BJ (cell line): Measurements from ENCODE around the gene CKAP2L. TPM values are rescaled to one million over a fixed set of nuclear protein-coding genes. Genes with fewer than 3 reads are reported as not detected.

Experiments
- CTCF ChIA-PET: fragments of 350-600 bp; formaldehyde crosslinking; extraction: SDS; loops from one replicate; lab custom pipeline; 2021; ENCODE audit warnings: antibody characterized with exemption, inconsistent platforms; lab: Yijun Ruan, JAX
- POLR2A ChIA-PET: fragments of 300-600 bp; sonication (Branson Sonifier 250); formaldehyde crosslinking; extraction: SDS; loops from one replicate; lab custom pipeline; 2021; ENCODE audit warnings: antibody characterized with exemption; lab: Charles Lee
- DNase-seq: peaks from one replicate; pipeline ENCODE4 v3.0.0-alpha.2; 2011; ENCODE audit warnings: low read depth
- H3K27me3 ChIP-seq: 2 replicates; pipeline ENCODE4 v1.6.0; 2011; ENCODE audit warnings: low read length; ENCODE audit not compliant: control insufficient read depth, insufficient read depth
- H3K36me3 ChIP-seq: 2 replicates; pipeline ENCODE4 v1.5.1; 2011; ENCODE audit warnings: low read length; ENCODE audit not compliant: control insufficient read depth, insufficient read depth
- H3K4me3 ChIP-seq: 2 replicates; pipeline ENCODE4 v1.5.1; 2011; ENCODE audit warnings: low read depth, mild to moderate bottlenecking, control low read depth, low read length
- CTCF ChIP-seq: IDR thresholded peaks from 2 replicates; pipeline ENCODE4 v1.5.1; 2011; ENCODE audit warnings: low read depth, mild to moderate bottlenecking, control low read depth, inconsistent platforms, low read length, moderate library complexity; ENCODE audit not compliant: insufficient read depth
- polyA plus RNA-seq: library from polyadenylated mRNA; depleted of rRNA; stranded (reverse); fragments of >200 nt; gene quantifications from 2 replicates; pipeline ENCODE4 v1.2.3, GENCODE V29; 2011

The CKAP2L gene
- polyA plus RNA-seq, 1 experiment, result 3.3 TPM

- Histone ChIP-seq H3K36me3 (no peaks in the 10 kb centered on the region), H3K27me3 (no peaks in the 10 kb centered on the region), H3K4me3 (no peak overlapping the region)
- CTCF ChIA-PET, result interaction anchor here (1.9 kb wide), 1 partner anchor 131 kb away, joined by 10 read pairs; no protein-coding TSS in a partner anchor
- TF ChIP-seq CTCF, result no peak
- DNase-seq, result no peak
- POLR2A ChIA-PET, result no interaction called here
Observed at GRCh38 chr2:112811276-112811831, 46.9 kb upstream of the CKAP2L start.

GRCh38 chr2:112809112-112809511 lies 44.7 kb upstream of the CKAP2L start:
- TF ChIP-seq CTCF, result no peak
- Histone ChIP-seq H3K27me3 (no peaks in the 10 kb centered on the region), H3K36me3 (no peaks in the 10 kb centered on the region), H3K4me3 (no peak overlapping the region)
- ChIA-PET POLR2A (no interaction called here), CTCF (no interaction called here)
- DNase-seq, result no peak

- Histone ChIP-seq H3K4me3 (no peak overlapping the region), H3K36me3 (no peaks in the 10 kb centered on the region), H3K27me3 (no peaks in the 10 kb centered on the region)
- ChIA-PET POLR2A (no interaction called here), CTCF (no interaction called here)
- TF ChIP-seq CTCF, result peak; percentile 6; the same call in 1 of the 2 replicates
- no peak for DNase-seq
Observed at GRCh38 chr2:112807233-112807807, 42.9 kb upstream of the CKAP2L start.

- ChIA-PET POLR2A (no interaction called here), CTCF (interaction anchor here (1.6 kb wide), 1 partner anchor 80 kb away, joined by 7 read pairs; no protein-coding TSS in a partner anchor)
- DNase-seq, result no peak
Observed at GRCh38 chr2:112805542-112805941, 41.1 kb upstream of the CKAP2L start.

More at GRCh38 chr2:112805542-112805941, 41.1 kb upstream of the CKAP2L start:
- no peak overlapping the region for H3K4me3 ChIP-seq
- no peaks in the 10 kb centered on the region for H3K27me3 ChIP-seq
- no peak for TF ChIP-seq CTCF
- no peaks in the 10 kb centered on the region for H3K36me3 ChIP-seq
